ENCODE measurements around the gene B3GNT3.

Gene B3GNT3

GRCh38 chr19:17811681-17812080 is 16.7 kb downstream of the B3GNT3 start:
- Histone ChIP-seq H3K4me2 (ENCODE audit: low read length) (no peak overlapping the region), H3K36me3 (replicated peaks; ENCODE audit: low read depth, low read length) (no peaks in the 10 kb centered on the region), H3K4me3 (ENCODE audit: low read length) (no peak overlapping the region), H3K27ac (ENCODE audit: low read length) (no peak overlapping the region), H3K9me3 (ENCODE audit: insufficient read depth, low read length) (no peaks in the 10 kb centered on the region), H3K79me2 (ENCODE audit: low read length) (no peaks in the 10 kb centered on the region), H3K27me3 (ENCODE audit: low read depth, low read length) (peaks cover 7% of the 10 kb centered on the region), H2AFZ (ENCODE audit: low read depth, low read length) (no peak overlapping the region), H3K9ac (ENCODE audit: low read length) (no peak overlapping the region), H4K20me1 (ENCODE audit: insufficient read depth, low read length) (no peaks in the 10 kb centered on the region), H3K4me1 (ENCODE audit: low read length) (no peaks in the 10 kb centered on the region)
- TF ChIP-seq EZH2phosphoT487 (IDR thresholded peaks at IDR 0.05; ENCODE audit: low read depth): no peak
- TF ChIP-seq CTCF (IDR thresholded peaks at IDR 0.05; ENCODE audit: low read depth, low read length): no peak

- H3K4me3 ChIP-seq (ENCODE audit: low read length): no peak overlapping the region
- no peaks in the 10 kb centered on the region for H3K9me3 ChIP-seq (ENCODE audit: insufficient read depth, low read length)
- TF ChIP-seq EZH2phosphoT487 (IDR thresholded peaks at IDR 0.05; ENCODE audit: low read depth): no peak
- no peak for TF ChIP-seq CTCF (IDR thresholded peaks at IDR 0.05; ENCODE audit: low read depth, low read length)
These were observed 17.2 kb downstream of the B3GNT3 start for GRCh38 chr19:17812099-17812498.

GRCh38 chr19:17817668-17818363 is 22.9 kb downstream of the B3GNT3 start:
- H3K9ac ChIP-seq (ENCODE audit: low read length): no peak overlapping the region
- H3K36me3 ChIP-seq (replicated peaks; ENCODE audit: low read depth, low read length): no peaks in the 10 kb centered on the region
- H3K4me3 ChIP-seq (ENCODE audit: low read length): no peak overlapping the region
- H3K9me3 ChIP-seq (ENCODE audit: insufficient read depth, low read length): no peaks in the 10 kb centered on the region
- H3K4me1 ChIP-seq (ENCODE audit: low read length): no peaks in the 10 kb centered on the region
- H4K20me1 ChIP-seq (ENCODE audit: insufficient read depth, low read length): no peaks in the 10 kb centered on the region
- H3K79me2 ChIP-seq (ENCODE audit: low read length): no peaks in the 10 kb centered on the region
- no peak overlapping the region for H2AFZ ChIP-seq (ENCODE audit: low read depth, low read length)
- TF ChIP-seq EZH2phosphoT487 (IDR thresholded peaks at IDR 0.05; ENCODE audit: low read depth) (no peak), CTCF (IDR thresholded peaks at IDR 0.05; ENCODE audit: low read depth, low read length) (no peak)
- no peak overlapping the region for H3K27ac ChIP-seq (ENCODE audit: low read length)
- H3K27me3 ChIP-seq (ENCODE audit: low read depth, low read length): peaks cover under 1% of the 10 kb centered on the region
- no peak overlapping the region for H3K4me2 ChIP-seq (ENCODE audit: low read length)

More at GRCh38 chr19:17812099-17812498, 17.2 kb downstream of the B3GNT3 start:
- Histone ChIP-seq H3K9ac (ENCODE audit: low read length) (no peak overlapping the region), H4K20me1 (ENCODE audit: insufficient read depth, low read length) (no peaks in the 10 kb centered on the region), H3K4me1 (ENCODE audit: low read length) (no peaks in the 10 kb centered on the region), H3K79me2 (ENCODE audit: low read length) (no peaks in the 10 kb centered on the region), H2AFZ (ENCODE audit: low read depth, low read length) (no peak overlapping the region), H3K36me3 (replicated peaks; ENCODE audit: low read depth, low read length) (no peaks in the 10 kb centered on the region), H3K27me3 (ENCODE audit: low read depth, low read length) (peaks cover 7% of the 10 kb centered on the region), H3K27ac (ENCODE audit: low read length) (no peak overlapping the region), H3K4me2 (ENCODE audit: low read length) (no peak overlapping the region)

- Histone ChIP-seq H3K27me3 (ENCODE audit: low read depth, low read length) (no peaks in the 10 kb centered on the region), H3K27ac (ENCODE audit: low read length) (no peak within 1 kb of the TSS), H3K4me3 (ENCODE audit: low read length) (no peak within 1 kb of the TSS), H3K9me3 (ENCODE audit: insufficient read depth, low read length) (no peaks in the 10 kb centered on the region), H3K4me2 (ENCODE audit: low read length) (no peak within 1 kb of the TSS), H3K36me3 (replicated peaks; ENCODE audit: low read depth, low read length) (peaks cover 7% of the 10 kb centered on the region), H3K79me2 (ENCODE audit: low read length) (no peaks in the 10 kb centered on the region), H3K4me1 (ENCODE audit: low read length) (no peaks in the 10 kb centered on the region), H2AFZ (ENCODE audit: low read depth, low read length) (no peak within 1 kb of the TSS), H3K9ac (ENCODE audit: low read length) (no peak within 1 kb of the TSS), H4K20me1 (ENCODE audit: insufficient read depth, low read length) (peaks cover 2% of the 10 kb centered on the region; the same call in 1 of the 2 replicates)
- TF ChIP-seq CTCF (IDR thresholded peaks at IDR 0.05; ENCODE audit: low read depth, low read length) (no peak), EZH2phosphoT487 (IDR thresholded peaks at IDR 0.05; ENCODE audit: low read depth) (no peak)
These were observed 26.3 kb downstream of the B3GNT3 start, which contains the start of gene INSL3 for GRCh38 chr19:17821190-17821589. TSS of gene INSL3 (minus strand) at chr19:17821519. CDS start at chr19:17821506, 13 bp downstream.

All from OCI-LY3 (cell line).